IPS DF 6.9 (cell line): ENCODE measurements around the gene CEP19.
A peak's percentile ranks its signal among the peaks of the same experiment; 100 is the strongest.
"Not testable (repeated sequence)": the region's sequence is repeated elsewhere in the genome, so short reads cannot be mapped to it uniquely, and the experiment has no call there.

ENCODE experiments used
- DNase-seq: peaks from one replicate; pipeline ENCODE4 v3.0.0-alpha.2; 2013; ENCODE audit warnings: low read depth, low spot score
- H3K27ac ChIP-seq: one replicate; pipeline ENCODE4 v1.5.1; 2013; ENCODE audit warnings: low read length, control low read depth
- H3K27me3 ChIP-seq: 2 replicates; pipeline ENCODE4 v1.6.1; 2013; ENCODE audit warnings: mild to moderate bottlenecking, low read length; ENCODE audit not compliant: control insufficient read depth, insufficient read depth
- H3K36me3 ChIP-seq: 2 replicates; pipeline ENCODE4 v1.6.1; 2013; ENCODE audit warnings: low read length; ENCODE audit not compliant: control insufficient read depth, insufficient read depth
- H3K4me1 ChIP-seq: 2 replicates; pipeline ENCODE4 v1.6.1; 2013; ENCODE audit warnings: low read length; ENCODE audit not compliant: control insufficient read depth, insufficient read depth
- H3K4me3 ChIP-seq: 2 replicates; pipeline ENCODE4 v1.5.1; 2013; ENCODE audit warnings: mild to moderate bottlenecking, low read length
- H3K9me3 ChIP-seq: 2 replicates; pipeline ENCODE4 v1.6.1; 2013; ENCODE audit warnings: low read length, inconsistent platforms; ENCODE audit not compliant: control insufficient read depth, insufficient read depth
- WGBS: extraction: QIAGEN DNeasy Blood & Tissue Kit; methylation state at CpG from one replicate; pipeline ENCODE4 v1.1.7; 2013; ENCODE audit warnings: mixed read lengths, missing lambda C conversion rate; ENCODE audit not compliant: insufficient read length, insufficient coverage; 5-methylcytosine and 5-hydroxymethylcytosine counted together

Gene CEP19

GRCh38 chr3:196711838-196712513 is at the start of gene CEP19, which contains the start of gene PIGX:
TSS of gene CEP19 (minus strand) at chr3:196712250. CDS start at chr3:196708657, 3,593 bp downstream.
TSS of gene PIGX (plus strand) at chr3:196712377.
- WGBS = no CpG with 5 or more reads among the region's 68 CpGs
- Histone ChIP-seq H3K27me3 (no peaks in the 10 kb centered on the region), H3K27ac (no peak within 1 kb of the TSS), H3K36me3 (no peaks in the 10 kb centered on the region), H3K4me3 (peak within 1 kb of the TSS; percentile 97), H3K9me3 (no peaks in the 10 kb centered on the region), H3K4me1 (no peaks in the 10 kb centered on the region)
- DNase-seq = no peak

- no peaks in the 10 kb centered on the region for H3K36me3 ChIP-seq
Observed at GRCh38 chr3:196757876-196758739, 46.1 kb upstream of the CEP19 start.

GRCh38 chr3:196756732-196757131 is 44.7 kb upstream of the CEP19 start:
- H3K36me3 ChIP-seq = no peaks in the 10 kb centered on the region
- WGBS = no CpG with 5 or more reads among the region's 4 CpGs
- no peaks in the 10 kb centered on the region; the same call in 1 of the 2 replicates for H3K9me3 ChIP-seq

More at GRCh38 chr3:196757876-196758739, 46.1 kb upstream of the CEP19 start:
- no CpG with 5 or more reads among the region's 9 CpGs for WGBS
- Histone ChIP-seq H3K27ac (no peak overlapping the region), H3K4me1 (no peaks in the 10 kb centered on the region), H3K27me3 (no peaks in the 10 kb centered on the region), H3K4me3 (no peak overlapping the region), H3K9me3 (no peaks in the 10 kb centered on the region; the same call in 1 of the 2 replicates)
- no peak for DNase-seq

GRCh38 chr3:196754091-196754981 is 42.3 kb upstream of the CEP19 start:
- H3K4me1 ChIP-seq = no peaks in the 10 kb centered on the region

More at GRCh38 chr3:196756732-196757131, 44.7 kb upstream of the CEP19 start:
- Histone ChIP-seq H3K4me1 (no peaks in the 10 kb centered on the region), H3K27ac (no peak overlapping the region), H3K27me3 (no peaks in the 10 kb centered on the region), H3K4me3 (no peak overlapping the region)
- no peak for DNase-seq

GRCh38 chr3:196753201-196753600 is 41.2 kb upstream of the CEP19 start:
- H3K27me3 ChIP-seq = no peaks in the 10 kb centered on the region
- H3K27ac ChIP-seq = no peak overlapping the region
- no peak overlapping the region for H3K4me3 ChIP-seq
- no peaks in the 10 kb centered on the region for H3K4me1 ChIP-seq
- no peaks in the 10 kb centered on the region for H3K36me3 ChIP-seq
- no CpG with 5 or more reads among the region's 8 CpGs for WGBS
- DNase-seq = no peak
- H3K9me3 ChIP-seq = no peaks in the 10 kb centered on the region; the same call in 1 of the 2 replicates

More at GRCh38 chr3:196754091-196754981, 42.3 kb upstream of the CEP19 start:
- no CpG with 5 or more reads among the region's 9 CpGs for WGBS
- no peaks in the 10 kb centered on the region for H3K27me3 ChIP-seq
- H3K4me3 ChIP-seq = no peak overlapping the region
- no peak overlapping the region for H3K27ac ChIP-seq
- H3K9me3 ChIP-seq = no peaks in the 10 kb centered on the region; the same call in 1 of the 2 replicates
- DNase-seq = no peak
- H3K36me3 ChIP-seq = no peaks in the 10 kb centered on the region

GRCh38 chr3:196749125-196749524 is 37.1 kb upstream of the CEP19 start:
- Histone ChIP-seq H3K36me3 (no peaks in the 10 kb centered on the region), H3K27ac (no peak overlapping the region), H3K4me1 (no peaks in the 10 kb centered on the region), H3K9me3 (no peaks in the 10 kb centered on the region), H3K4me3 (no peak overlapping the region), H3K27me3 (no peaks in the 10 kb centered on the region)
- no CpG with 5 or more reads among the region's 8 CpGs for WGBS
- no peak for DNase-seq

- not testable (repeated sequence) for H3K27ac ChIP-seq, H3K36me3 ChIP-seq, H3K9me3 ChIP-seq, H3K27me3 ChIP-seq, DNase-seq, H3K4me3 ChIP-seq, H3K4me1 ChIP-seq
- WGBS = no CpG with 5 or more reads among the region's 10 CpGs
Observed at GRCh38 chr3:196743569-196743968, 31.5 kb upstream of the CEP19 start.

- Histone ChIP-seq H3K27ac (no peak overlapping the region), H3K4me1 (no peaks in the 10 kb centered on the region), H3K4me3 (peak overlapping the region; percentile 78; the same call in 1 of the 2 replicates), H3K36me3 (no peaks in the 10 kb centered on the region), H3K27me3 (no peaks in the 10 kb centered on the region), H3K9me3 (no peaks in the 10 kb centered on the region)
- DNase-seq = no peak
- no CpG with 5 or more reads among the region's 5 CpGs for WGBS
Observed at GRCh38 chr3:196741249-196741889, 29.3 kb upstream of the CEP19 start.

GRCh38 chr3:196740481-196741248 is 28.6 kb upstream of the CEP19 start:
- no peaks in the 10 kb centered on the region for H3K27me3 ChIP-seq
- H3K4me3 ChIP-seq = peak overlapping the region; percentile 78; the same call in 1 of the 2 replicates
- H3K4me1 ChIP-seq = no peaks in the 10 kb centered on the region
- DNase-seq = no peak
- H3K9me3 ChIP-seq = no peaks in the 10 kb centered on the region
- H3K27ac ChIP-seq = no peak overlapping the region
- H3K36me3 ChIP-seq = no peaks in the 10 kb centered on the region
- no CpG with 5 or more reads among the region's 30 CpGs for WGBS
